ENCODE measurements around the gene PLXDC1.
"Not testable (repeated sequence)": the region's sequence is repeated elsewhere in the genome, so short reads cannot be mapped to it uniquely, and the experiment has no call there.

DNA sequence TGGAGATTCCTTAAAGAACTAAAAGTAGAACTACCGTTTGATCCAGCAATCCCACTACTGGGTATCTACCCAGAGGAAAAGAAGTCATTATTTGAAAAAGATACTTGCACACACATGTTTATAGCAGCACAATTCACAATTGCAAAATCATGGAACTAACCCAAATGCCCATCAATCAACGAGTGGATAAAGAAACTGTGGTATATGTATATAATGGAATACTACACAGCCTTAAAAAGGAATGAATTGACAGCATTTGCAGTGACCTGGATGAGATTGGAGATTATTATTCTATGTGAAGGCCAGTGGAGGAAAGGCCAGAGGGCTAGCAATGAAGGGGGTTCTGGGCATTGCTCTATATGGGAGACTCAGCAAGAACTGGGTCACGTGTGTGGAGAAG is 99.0 kb downstream of the PLXDC1 start:
- TF ChIP-seq, protein P1, sequence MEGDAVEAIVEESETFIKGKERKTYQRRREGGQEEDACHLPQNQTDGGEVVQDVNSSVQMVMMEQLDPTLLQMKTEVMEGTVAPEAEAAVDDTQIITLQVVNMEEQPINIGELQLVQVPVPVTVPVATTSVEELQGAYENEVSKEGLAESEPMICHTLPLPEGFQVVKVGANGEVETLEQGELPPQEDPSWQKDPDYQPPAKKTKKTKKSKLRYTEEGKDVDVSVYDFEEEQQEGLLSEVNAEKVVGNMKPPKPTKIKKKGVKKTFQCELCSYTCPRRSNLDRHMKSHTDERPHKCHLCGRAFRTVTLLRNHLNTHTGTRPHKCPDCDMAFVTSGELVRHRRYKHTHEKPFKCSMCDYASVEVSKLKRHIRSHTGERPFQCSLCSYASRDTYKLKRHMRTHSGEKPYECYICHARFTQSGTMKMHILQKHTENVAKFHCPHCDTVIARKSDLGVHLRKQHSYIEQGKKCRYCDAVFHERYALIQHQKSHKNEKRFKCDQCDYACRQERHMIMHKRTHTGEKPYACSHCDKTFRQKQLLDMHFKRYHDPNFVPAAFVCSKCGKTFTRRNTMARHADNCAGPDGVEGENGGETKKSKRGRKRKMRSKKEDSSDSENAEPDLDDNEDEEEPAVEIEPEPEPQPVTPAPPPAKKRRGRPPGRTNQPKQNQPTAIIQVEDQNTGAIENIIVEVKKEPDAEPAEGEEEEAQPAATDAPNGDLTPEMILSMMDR (IDR thresholded peaks at IDR 0.05), result not testable (repeated sequence)
- TF ChIP-seq POLR2A (IDR thresholded peaks at IDR 0.05); EP300 (IDR thresholded peaks at IDR 0.05; ENCODE audit: low read depth); POLR2AphosphoS5 (IDR thresholded peaks at IDR 0.05): not testable (repeated sequence)
